ENCODE measurements around the gene LONRF2.

LONRF2 gene

GRCh38 chr2:100293341-100294161 lies 28.8 kb downstream of the LONRF2 start:
- CTCF ChIA-PET, result no interaction called here
- POLR2A ChIA-PET, result interaction anchor here (1.0 kb wide), 1 partner anchor 28 kb away, joined by 3 read pairs; no protein-coding TSS in a partner anchor
- DNase-seq (ENCODE audit: extremely low spot score), result no peak
- TF ChIP-seq SUZ12 (IDR thresholded peaks at IDR 0.05) (no peak), FOXK2 (IDR thresholded peaks at IDR 0.05) (no peak), CTBP1 (IDR thresholded peaks at IDR 0.05; ENCODE audit: borderline replicate concordance) (no peak), HDGF (IDR thresholded peaks at IDR 0.05; ENCODE audit: borderline replicate concordance) (no peak), ZNF384 (IDR thresholded peaks at IDR 0.05) (no peak), TARDBP (IDR thresholded peaks at IDR 0.05) (no peak), FOXA1 (IDR thresholded peaks at IDR 0.05) (no peak), ELF4 (IDR thresholded peaks at IDR 0.05) (no peak), L3MBTL2 (conservative IDR thresholded peaks at IDR 0.05) (no peak), ARNT (IDR thresholded peaks at IDR 0.05) (no peak), SP1 (IDR thresholded peaks at IDR 0.05) (no peak), NFRKB (IDR thresholded peaks at IDR 0.05) (no peak), FOXM1 (IDR thresholded peaks at IDR 0.05; ENCODE audit: borderline replicate concordance) (no peak), BHLHE40 (IDR thresholded peaks at IDR 0.05; ENCODE audit: borderline replicate concordance) (no peak), LEF1 (IDR thresholded peaks at IDR 0.05; ENCODE audit: borderline replicate concordance) (no peak)
- TF ChIP-seq, protein P1, sequence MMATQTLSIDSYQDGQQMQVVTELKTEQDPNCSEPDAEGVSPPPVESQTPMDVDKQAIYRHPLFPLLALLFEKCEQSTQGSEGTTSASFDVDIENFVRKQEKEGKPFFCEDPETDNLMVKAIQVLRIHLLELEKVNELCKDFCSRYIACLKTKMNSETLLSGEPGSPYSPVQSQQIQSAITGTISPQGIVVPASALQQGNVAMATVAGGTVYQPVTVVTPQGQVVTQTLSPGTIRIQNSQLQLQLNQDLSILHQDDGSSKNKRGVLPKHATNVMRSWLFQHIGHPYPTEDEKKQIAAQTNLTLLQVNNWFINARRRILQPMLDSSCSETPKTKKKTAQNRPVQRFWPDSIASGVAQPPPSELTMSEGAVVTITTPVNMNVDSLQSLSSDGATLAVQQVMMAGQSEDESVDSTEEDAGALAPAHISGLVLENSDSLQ (IDR thresholded peaks at IDR 0.05), result no peak

- CTCF ChIA-PET, result interaction anchor here (0.9 to 2.5 kb wide), 4 partner anchors 9 to 89 kb away, joined by 3 to 12 read pairs (median 8); no protein-coding TSS in a partner anchor
- peak; percentile 41 for DNase-seq (ENCODE audit: extremely low spot score)
- TF ChIP-seq NFRKB (IDR thresholded peaks at IDR 0.05), result no peak
- no peak for TF ChIP-seq L3MBTL2 (conservative IDR thresholded peaks at IDR 0.05)
- TF ChIP-seq, protein P1 (IDR thresholded peaks at IDR 0.05), result no peak
- TF ChIP-seq CTBP1 (IDR thresholded peaks at IDR 0.05; ENCODE audit: borderline replicate concordance), result no peak
- no peak for TF ChIP-seq SP1 (IDR thresholded peaks at IDR 0.05)
- no peak for TF ChIP-seq ELF4 (IDR thresholded peaks at IDR 0.05)
- TF ChIP-seq SUZ12 (IDR thresholded peaks at IDR 0.05), result no peak
- TF ChIP-seq LEF1 (IDR thresholded peaks at IDR 0.05; ENCODE audit: borderline replicate concordance), result no peak
- no peak for TF ChIP-seq FOXK2 (IDR thresholded peaks at IDR 0.05)
- no peak for TF ChIP-seq ARNT (IDR thresholded peaks at IDR 0.05)
- no peak for TF ChIP-seq HDGF (IDR thresholded peaks at IDR 0.05; ENCODE audit: borderline replicate concordance)
- no peak for TF ChIP-seq BHLHE40 (IDR thresholded peaks at IDR 0.05; ENCODE audit: borderline replicate concordance)
- TF ChIP-seq TARDBP (IDR thresholded peaks at IDR 0.05), result no peak
- TF ChIP-seq FOXM1 (IDR thresholded peaks at IDR 0.05; ENCODE audit: borderline replicate concordance), result no peak
- no peak for TF ChIP-seq FOXA1 (IDR thresholded peaks at IDR 0.05)
- TF ChIP-seq ZNF384 (IDR thresholded peaks at IDR 0.05), result no peak
- POLR2A ChIA-PET, result interaction anchor here (1.2 to 2.2 kb wide), 2 partner anchors 29 kb away, joined by 3 to 16 read pairs; partner anchors contain the start of gene LONRF2
These were observed 30.2 kb downstream of the LONRF2 start for GRCh38 chr2:100292022-100292580.

DNA sequence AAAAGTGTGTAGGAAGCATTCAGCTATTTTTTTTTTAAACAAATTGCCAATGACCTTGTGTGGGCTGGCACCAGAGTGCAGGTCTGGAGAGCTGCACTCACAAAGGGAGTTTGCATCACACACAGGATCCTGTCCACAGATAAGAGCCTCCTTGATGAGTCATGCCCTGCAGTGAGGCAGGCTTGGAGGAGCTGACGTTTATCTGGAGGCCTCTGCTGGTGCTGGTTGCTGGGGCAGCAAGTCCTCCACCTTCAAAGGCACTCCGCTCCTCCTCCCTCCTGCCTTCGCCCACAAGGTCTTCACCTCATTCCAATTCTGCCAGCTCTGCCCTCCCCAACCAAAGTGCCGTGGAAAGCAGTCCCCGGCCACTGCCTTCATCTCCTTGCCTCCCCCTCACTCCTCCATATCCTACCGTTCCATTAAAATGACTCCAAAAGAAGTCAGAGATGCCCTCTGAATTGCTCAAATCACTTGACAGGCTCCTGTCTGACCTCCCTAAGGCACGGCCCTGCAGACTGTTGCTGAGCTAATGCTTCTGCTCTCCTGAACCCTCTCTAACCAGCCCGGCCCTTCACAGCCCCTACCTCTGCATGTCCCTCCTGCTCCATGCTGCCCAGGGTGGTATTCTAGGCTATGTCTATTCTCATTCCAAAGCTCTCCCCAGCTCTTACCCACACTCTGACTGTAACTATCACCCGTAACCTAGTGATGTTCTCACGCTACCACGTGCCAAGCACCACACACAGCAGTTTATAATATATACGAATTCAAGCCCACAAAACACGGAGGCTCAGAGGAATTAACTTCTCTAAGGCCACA lies 30.9 kb downstream of the LONRF2 start:
- ChIA-PET POLR2A (interaction anchor here (1.0 to 2.2 kb wide), 3 partner anchors 9 to 30 kb away, joined by 3 to 16 read pairs (median 3); partner anchors contain the start of gene LONRF2), CTCF (interaction anchor here (0.7 to 2.5 kb wide), 4 partner anchors 28 to 274 kb away, joined by 3 to 12 read pairs (median 7); no protein-coding TSS in a partner anchor)
- DNase-seq (ENCODE audit: extremely low spot score), result peak; percentile 37
- TF ChIP-seq L3MBTL2 (conservative IDR thresholded peaks at IDR 0.05) (no peak), FOXA1 (IDR thresholded peaks at IDR 0.05) (no peak), NFRKB (IDR thresholded peaks at IDR 0.05) (no peak), SP1 (IDR thresholded peaks at IDR 0.05) (no peak), ZNF384 (IDR thresholded peaks at IDR 0.05) (no peak), FOXM1 (IDR thresholded peaks at IDR 0.05; ENCODE audit: borderline replicate concordance) (no peak), ARNT (IDR thresholded peaks at IDR 0.05) (no peak), BHLHE40 (IDR thresholded peaks at IDR 0.05; ENCODE audit: borderline replicate concordance) (no peak), FOXK2 (IDR thresholded peaks at IDR 0.05) (no peak), ELF4 (IDR thresholded peaks at IDR 0.05) (no peak), HDGF (IDR thresholded peaks at IDR 0.05; ENCODE audit: borderline replicate concordance) (no peak), LEF1 (IDR thresholded peaks at IDR 0.05; ENCODE audit: borderline replicate concordance) (no peak), CTBP1 (IDR thresholded peaks at IDR 0.05; ENCODE audit: borderline replicate concordance) (no peak), SUZ12 (IDR thresholded peaks at IDR 0.05) (no peak), TARDBP (IDR thresholded peaks at IDR 0.05) (no peak)
- TF ChIP-seq, protein P1 (IDR thresholded peaks at IDR 0.05), result no peak

DNA sequence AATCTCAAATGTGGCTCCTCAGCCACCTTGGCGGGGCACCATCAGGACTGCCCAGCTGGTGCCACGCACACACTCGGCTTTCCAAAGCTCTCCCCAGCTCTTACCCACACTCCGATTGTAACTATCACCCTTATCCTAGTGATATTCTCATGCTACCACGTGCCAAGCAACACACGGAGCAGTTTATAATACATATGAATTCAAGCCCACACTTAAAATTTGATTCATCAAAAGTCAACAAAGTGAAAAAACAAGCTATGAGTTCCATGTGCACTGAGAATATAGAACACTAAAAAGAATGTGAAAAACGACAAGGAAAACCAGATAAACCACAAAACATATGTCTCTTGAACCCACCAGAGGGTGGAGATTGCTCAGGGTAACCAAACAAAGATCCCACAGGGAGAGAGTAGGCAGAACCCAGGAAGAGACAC lies 31.6 kb downstream of the LONRF2 start:
- TF ChIP-seq L3MBTL2 (conservative IDR thresholded peaks at IDR 0.05) (no peak), FOXK2 (IDR thresholded peaks at IDR 0.05) (no peak), FOXM1 (IDR thresholded peaks at IDR 0.05; ENCODE audit: borderline replicate concordance) (no peak), SP1 (IDR thresholded peaks at IDR 0.05) (no peak), FOXA1 (IDR thresholded peaks at IDR 0.05) (no peak), LEF1 (IDR thresholded peaks at IDR 0.05; ENCODE audit: borderline replicate concordance) (no peak), HDGF (IDR thresholded peaks at IDR 0.05; ENCODE audit: borderline replicate concordance) (no peak), SUZ12 (IDR thresholded peaks at IDR 0.05) (no peak), NFRKB (IDR thresholded peaks at IDR 0.05) (no peak), TARDBP (IDR thresholded peaks at IDR 0.05) (no peak), ZNF384 (IDR thresholded peaks at IDR 0.05) (no peak), ELF4 (IDR thresholded peaks at IDR 0.05) (no peak), BHLHE40 (IDR thresholded peaks at IDR 0.05; ENCODE audit: borderline replicate concordance) (no peak), CTBP1 (IDR thresholded peaks at IDR 0.05; ENCODE audit: borderline replicate concordance) (no peak), ARNT (IDR thresholded peaks at IDR 0.05) (no peak)
- TF ChIP-seq, protein P1 (IDR thresholded peaks at IDR 0.05), result no peak
- ChIA-PET CTCF (interaction anchor here (0.7 to 2.5 kb wide), 3 partner anchors 28 to 273 kb away, joined by 3 to 12 read pairs (median 11); no protein-coding TSS in a partner anchor), POLR2A (interaction anchor here (1.0 to 2.2 kb wide), 2 partner anchors 10 to 31 kb away, joined by 3 to 16 read pairs; partner anchors contain the start of gene LONRF2)
- no peak for DNase-seq (ENCODE audit: extremely low spot score)

All from HEK293T (cell line).